Mesenchymal stem cell (in vitro differentiated cells and primary cell): ENCODE data around the gene RALGPS1.

ENCODE experiments used
- DNase-seq: peaks from one replicate; pipeline ENCODE4 v3.0.0-alpha.2; 2013
- H2AFZ ChIP-seq: one replicate; pipeline ENCODE4 v1.6.1; 2013; ENCODE audit warnings: low read depth, mild to moderate bottlenecking, control low read depth, inconsistent platforms, low read length, moderate library complexity
- H2AK5ac ChIP-seq: 2 replicates; pipeline ENCODE4 v1.6.1; 2013; ENCODE audit warnings: low read length, moderate library complexity, mild to moderate bottlenecking, inconsistent platforms; ENCODE audit not compliant: severe bottlenecking
- H2BK120ac ChIP-seq: one replicate; pipeline ENCODE4 v1.6.1; 2013; ENCODE audit warnings: low read depth, mild to moderate bottlenecking, inconsistent platforms, low read length, moderate library complexity
- H2BK12ac ChIP-seq, 2 experiments: one replicate each; pipeline ENCODE4 v1.6.1; 2013; ENCODE audit warnings: inconsistent platforms in 2 of 2, low read length in 2 of 2, mild to moderate bottlenecking in 2 of 2, moderate library complexity in 2 of 2, control low read depth in 1 of 2
- H2BK15ac ChIP-seq: one replicate; pipeline ENCODE4 v1.6.1; 2013; ENCODE audit warnings: mild to moderate bottlenecking, low read depth, inconsistent platforms; ENCODE audit not compliant: poor library complexity, severe bottlenecking
- H2BK5ac ChIP-seq: 2 replicates; pipeline ENCODE4 v1.6.1; 2013; ENCODE audit warnings: low read depth, mild to moderate bottlenecking, low read length, control low read depth, inconsistent platforms; ENCODE audit not compliant: poor library complexity, severe bottlenecking
- H3K14ac ChIP-seq, 2 experiments: one replicate each; pipeline ENCODE4 v1.6.1; 2013; ENCODE audit warnings: inconsistent platforms in 2 of 2, low read length in 2 of 2, control low read depth in 1 of 2, mild to moderate bottlenecking in 1 of 2, moderate library complexity in 1 of 2
- H3K18ac ChIP-seq, 2 experiments: one replicate each; pipeline ENCODE4 v1.6.1; 2013; ENCODE audit warnings: inconsistent platforms in 2 of 2, low read length in 2 of 2, control low read depth in 1 of 2, low read depth in 1 of 2, mild to moderate bottlenecking in 1 of 2
- H3K23ac ChIP-seq, 2 experiments: one replicate each; pipeline ENCODE4 v1.6.1; 2013; ENCODE audit warnings: inconsistent platforms in 2 of 2, low read length in 2 of 2, mild to moderate bottlenecking in 2 of 2, moderate library complexity in 2 of 2, control low read depth in 1 of 2
- H3K27ac ChIP-seq: 2 replicates; pipeline ENCODE4 v1.5.1; 2013; ENCODE audit warnings: mild to moderate bottlenecking, moderate library complexity, low read length, control low read depth, inconsistent platforms; ENCODE audit not compliant: poor library complexity, severe bottlenecking
- H3K27me3 ChIP-seq, 2 experiments: 2 replicates each; pipeline versions ENCODE4 v1.6.1 to v1.7.0; 2013; ENCODE audit warnings: low read length in 2 of 2, mild to moderate bottlenecking in 2 of 2, moderate library complexity in 2 of 2, control low read depth in 1 of 2, inconsistent platforms in 1 of 2; ENCODE audit not compliant: control insufficient read depth in 1 of 2, insufficient read depth in 1 of 2
- H3K36me3 ChIP-seq, 2 experiments: 2 replicates each; pipeline versions ENCODE4 v1.6.1 to v1.7.0; 2013; ENCODE audit warnings: low read length in 2 of 2, control low read depth in 1 of 2, inconsistent platforms in 1 of 2, low read depth in 1 of 2, mild to moderate bottlenecking in 1 of 2; ENCODE audit not compliant: insufficient read depth in 2 of 2, control insufficient read depth in 1 of 2
- H3K4ac ChIP-seq, 2 experiments: one replicate each; pipeline ENCODE4 v1.6.1; 2013; ENCODE audit warnings: inconsistent platforms in 2 of 2, low read length in 2 of 2, mild to moderate bottlenecking in 2 of 2, moderate library complexity in 2 of 2, control low read depth in 1 of 2, low read depth in 1 of 2
- H3K4me1 ChIP-seq: 2 replicates; pipeline ENCODE4 v1.6.1; 2013; ENCODE audit warnings: low read depth, low read length, control low read depth; ENCODE audit not compliant: control insufficient read depth, insufficient read depth
- H3K4me2 ChIP-seq: 2 replicates; pipeline ENCODE4 v1.6.1; 2013; ENCODE audit warnings: low read length, mild to moderate bottlenecking, inconsistent platforms; ENCODE audit not compliant: poor library complexity, severe bottlenecking
- H3K4me3 ChIP-seq, 2 experiments: 2 replicates each; pipeline versions ENCODE4 v1.5.1 to v1.7.0; 2013; ENCODE audit warnings: low read length in 2 of 2, mild to moderate bottlenecking in 2 of 2, control low read depth in 1 of 2, low read depth in 1 of 2; ENCODE audit not compliant: insufficient read depth in 1 of 2
- H3K79me1 ChIP-seq: replicated peaks from 2 replicates; pipeline ENCODE4 v1.6.1; 2013; ENCODE audit warnings: mild to moderate bottlenecking, control low read depth, low read length, inconsistent platforms; ENCODE audit not compliant: poor library complexity, severe bottlenecking
- H3K9ac ChIP-seq: 2 replicates; pipeline ENCODE4 v1.7.0; 2013; ENCODE audit warnings: mild to moderate bottlenecking, low read length, moderate library complexity
- H3K9me3 ChIP-seq: 2 replicates; pipeline ENCODE4 v1.7.0; 2013; ENCODE audit warnings: mild to moderate bottlenecking, low read length; ENCODE audit not compliant: control insufficient read depth
- H4K8ac ChIP-seq: one replicate; pipeline ENCODE4 v1.6.1; 2013; ENCODE audit warnings: inconsistent platforms, mild to moderate bottlenecking, low read length, moderate library complexity
- H4K91ac ChIP-seq: one replicate; pipeline ENCODE4 v1.6.1; 2013; ENCODE audit warnings: mild to moderate bottlenecking, low read length, inconsistent platforms
- WGBS: methylation state at CpG from one replicate; pipeline ENCODE4 v1.1.7; 2013; ENCODE audit warnings: mixed read lengths; 5-methylcytosine and 5-hydroxymethylcytosine counted together

Gene RALGPS1

GRCh38 chr9:127209948-127210640 lies 295.5 kb downstream of the RALGPS1 start:
- Histone ChIP-seq H3K4me1 (peaks cover 5% of the 10 kb centered on the region), H3K79me1 (no peaks in the 10 kb centered on the region), H3K4ac (no peak overlapping the region), H3K23ac (no peak overlapping the region), H3K9ac (no peak overlapping the region), H3K4me3 (no peak overlapping the region), H2BK12ac (no peak overlapping the region), H3K36me3 (no peaks in the 10 kb centered on the region), H2BK120ac (no peak overlapping the region), H2AK5ac (no peak overlapping the region), H2BK5ac (no peak overlapping the region), H3K9me3 (no peaks in the 10 kb centered on the region), H3K4me2 (no peak overlapping the region), H3K18ac (no peak overlapping the region), H3K27me3 (peaks cover 58 to 81% of the 10 kb centered on the region in 2 experiments), H4K8ac (no peak overlapping the region), H2BK15ac (no peak overlapping the region), H3K27ac (no peak overlapping the region), H2AFZ (no peak overlapping the region), H4K91ac (no peak overlapping the region), H3K14ac (no peak overlapping the region)
- DNase-seq, result no peak
- WGBS, result 78% methylated on average over 17 of the region's 18 CpGs

- Histone ChIP-seq H3K27me3 (peaks cover 65 to 82% of the 10 kb centered on the region in 2 experiments), H3K9ac (no peak overlapping the region), H2AK5ac (no peak overlapping the region), H2BK12ac (no peak overlapping the region), H2BK5ac (no peak overlapping the region), H3K4me3 (no peak overlapping the region), H3K14ac (no peak overlapping the region), H3K23ac (no peak overlapping the region), H3K79me1 (no peaks in the 10 kb centered on the region), H3K36me3 (no peaks in the 10 kb centered on the region), H2AFZ (no peak overlapping the region), H3K18ac (no peak overlapping the region), H2BK15ac (no peak overlapping the region), H3K4me1 (peaks cover 4% of the 10 kb centered on the region), H4K91ac (no peak overlapping the region), H3K9me3 (no peaks in the 10 kb centered on the region), H2BK120ac (no peak overlapping the region), H3K27ac (no peak overlapping the region), H4K8ac (no peak overlapping the region), H3K4ac (no peak overlapping the region), H3K4me2 (no peak overlapping the region)
- DNase-seq, result no peak
- WGBS, result 66% methylated on average over 16 of the region's 20 CpGs
Measured at GRCh38 chr9:127210851-127211730, 296.5 kb downstream of the RALGPS1 start.

GRCh38 chr9:127211983-127212382 lies 297.4 kb downstream of the RALGPS1 start:
- no peak for DNase-seq
- Histone ChIP-seq H3K27ac (no peak overlapping the region), H2BK12ac (no peak overlapping the region), H2AK5ac (no peak overlapping the region), H3K14ac (no peak overlapping the region), H3K4ac (no peak overlapping the region), H3K9ac (no peak overlapping the region), H3K4me3 (no peak overlapping the region), H3K4me2 (no peak overlapping the region), H3K27me3 (peaks cover 69 to 84% of the 10 kb centered on the region in 2 experiments), H2BK120ac (no peak overlapping the region), H2BK5ac (no peak overlapping the region), H2AFZ (no peak overlapping the region), H3K18ac (no peak overlapping the region), H3K9me3 (no peaks in the 10 kb centered on the region), H3K4me1 (peaks cover 4% of the 10 kb centered on the region), H2BK15ac (no peak overlapping the region), H4K8ac (no peak overlapping the region), H3K79me1 (no peaks in the 10 kb centered on the region), H3K23ac (no peak overlapping the region), H3K36me3 (no peaks in the 10 kb centered on the region), H4K91ac (no peak overlapping the region)
- WGBS, result 92% methylated on average over 11 of the region's 11 CpGs

- no peak overlapping the region for H3K23ac ChIP-seq
- no peak overlapping the region for H3K27ac ChIP-seq
- peaks cover 4% of the 10 kb centered on the region for H3K4me1 ChIP-seq
- no peak overlapping the region for H4K91ac ChIP-seq
- H3K36me3 ChIP-seq, result no peaks in the 10 kb centered on the region
- no peak overlapping the region for H3K4ac ChIP-seq
- no peak overlapping the region for H3K18ac ChIP-seq
- no peak overlapping the region for H2AK5ac ChIP-seq
- no peak overlapping the region for H4K8ac ChIP-seq
- no peak overlapping the region for H3K4me2 ChIP-seq
- H2BK5ac ChIP-seq, result no peak overlapping the region
- H3K9ac ChIP-seq, result no peak overlapping the region
- no peaks in the 10 kb centered on the region for H3K79me1 ChIP-seq
- DNase-seq, result no peak
- no peak overlapping the region for H2BK15ac ChIP-seq
- WGBS, result 85% methylated on average over 7 of the region's 9 CpGs
- no peak overlapping the region for H2AFZ ChIP-seq
- H2BK120ac ChIP-seq, result no peak overlapping the region
- no peak overlapping the region for H3K14ac ChIP-seq
- H3K27me3 ChIP-seq, result peaks cover 69 to 84% of the 10 kb centered on the region in 2 experiments
- H2BK12ac ChIP-seq, result no peak overlapping the region
- no peaks in the 10 kb centered on the region for H3K9me3 ChIP-seq
- H3K4me3 ChIP-seq, result no peak overlapping the region
Measured at GRCh38 chr9:127212453-127212852, 297.9 kb downstream of the RALGPS1 start.
